22Rv1 (cell line): ENCODE data around the gene NHLH2.

ENCODE experiments used
- H3K27ac ChIP-seq: fragments of 450-650 bp; 2 replicates; pipeline ENCODE4 v1.5.1; 2017
- CTCF ChIP-seq: fragments of 450-650 bp; IDR thresholded peaks from 2 replicates; pipeline ENCODE4 v1.5.1; 2017; ENCODE audit warnings: mild to moderate bottlenecking
- ZFX ChIP-seq: fragments of 450-650 bp; IDR thresholded peaks from 2 replicates; pipeline ENCODE4 v1.6.1; 2017; ENCODE audit warnings: antibody characterized with exemption, borderline replicate concordance

NHLH2 gene

GRCh38 chr1:115840605-115841460 lies at the start of gene NHLH2:
Gene NHLH2 (minus strand): TSS chr1:115841126. CDS start chr1:115838372, 2,754 bp downstream.
- TF ChIP-seq ZFX, result no peak
- no peak for TF ChIP-seq CTCF
- H3K27ac ChIP-seq, result no peak within 1 kb of the TSS

- TF ChIP-seq CTCF (no peak), ZFX (no peak)
- H3K27ac ChIP-seq, result no peak overlapping the region
Measured at GRCh38 chr1:115890580-115890979, 49.7 kb upstream of the NHLH2 start.

GRCh38 chr1:115888976-115889375 lies 48.0 kb upstream of the NHLH2 start:
- no peak overlapping the region for H3K27ac ChIP-seq
- no peak for TF ChIP-seq CTCF
- TF ChIP-seq ZFX, result no peak

GRCh38 chr1:115882913-115883902 lies 42.3 kb upstream of the NHLH2 start:
- no peak overlapping the region for H3K27ac ChIP-seq
- TF ChIP-seq CTCF, result no peak
- TF ChIP-seq ZFX, result no peak

GRCh38 chr1:115880981-115881672 lies 40.2 kb upstream of the NHLH2 start:
- TF ChIP-seq CTCF, result no peak
- no peak for TF ChIP-seq ZFX
- no peak overlapping the region for H3K27ac ChIP-seq

- TF ChIP-seq CTCF, result no peak
- TF ChIP-seq ZFX, result no peak
- no peak overlapping the region for H3K27ac ChIP-seq
Measured at GRCh38 chr1:115879977-115880376, 39.1 kb upstream of the NHLH2 start.
